DOHH2 (cell line): ENCODE results near the gene PORCN.

Source experiments
- EZH2phosphoT487 ChIP-seq: fragments of 200-600 bp; sonication (generic); IDR thresholded peaks from 2 replicates; pipeline ENCODE4 v1.6.1; 2017; ENCODE audit warnings: borderline replicate concordance, mild to moderate bottlenecking, antibody characterized with exemption, low read length, moderate library complexity, mixed read lengths
- TF ChIP-seq, protein P1 (sequence below): fragments of 200-600 bp; sonication (generic); IDR thresholded peaks from one replicate; pipeline ENCODE4 v1.5.1; 2014; ENCODE audit warnings: antibody characterized with exemption, mild to moderate bottlenecking, low read depth, low read length; ENCODE audit not compliant: poor library complexity, severe bottlenecking

DNA sequence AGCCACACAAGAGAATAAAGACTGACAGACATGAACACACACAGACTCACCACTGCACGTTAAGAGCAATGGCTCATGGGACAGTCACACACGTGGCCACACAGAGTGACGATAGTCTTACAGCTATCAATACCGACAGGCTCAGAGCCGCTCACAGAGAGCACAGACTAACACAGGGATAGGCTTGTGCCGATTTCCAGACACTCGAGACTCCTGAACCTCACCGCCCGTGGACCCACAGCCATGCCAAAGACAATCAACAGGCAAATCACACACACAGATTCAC lies 38.0 kb upstream of the PORCN start:
- TF ChIP-seq, protein P1, sequence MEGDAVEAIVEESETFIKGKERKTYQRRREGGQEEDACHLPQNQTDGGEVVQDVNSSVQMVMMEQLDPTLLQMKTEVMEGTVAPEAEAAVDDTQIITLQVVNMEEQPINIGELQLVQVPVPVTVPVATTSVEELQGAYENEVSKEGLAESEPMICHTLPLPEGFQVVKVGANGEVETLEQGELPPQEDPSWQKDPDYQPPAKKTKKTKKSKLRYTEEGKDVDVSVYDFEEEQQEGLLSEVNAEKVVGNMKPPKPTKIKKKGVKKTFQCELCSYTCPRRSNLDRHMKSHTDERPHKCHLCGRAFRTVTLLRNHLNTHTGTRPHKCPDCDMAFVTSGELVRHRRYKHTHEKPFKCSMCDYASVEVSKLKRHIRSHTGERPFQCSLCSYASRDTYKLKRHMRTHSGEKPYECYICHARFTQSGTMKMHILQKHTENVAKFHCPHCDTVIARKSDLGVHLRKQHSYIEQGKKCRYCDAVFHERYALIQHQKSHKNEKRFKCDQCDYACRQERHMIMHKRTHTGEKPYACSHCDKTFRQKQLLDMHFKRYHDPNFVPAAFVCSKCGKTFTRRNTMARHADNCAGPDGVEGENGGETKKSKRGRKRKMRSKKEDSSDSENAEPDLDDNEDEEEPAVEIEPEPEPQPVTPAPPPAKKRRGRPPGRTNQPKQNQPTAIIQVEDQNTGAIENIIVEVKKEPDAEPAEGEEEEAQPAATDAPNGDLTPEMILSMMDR = no peak
- TF ChIP-seq EZH2phosphoT487 = no peak
